ENCODE data around the gene TRIM28.
"Not testable (repeated sequence)": the region's sequence is repeated elsewhere in the genome, so short reads cannot be mapped to it uniquely, and the experiment has no call there.

The TRIM28 gene
- 213 to 268 reads per million in 2 donors for total RNA-seq

DNA sequence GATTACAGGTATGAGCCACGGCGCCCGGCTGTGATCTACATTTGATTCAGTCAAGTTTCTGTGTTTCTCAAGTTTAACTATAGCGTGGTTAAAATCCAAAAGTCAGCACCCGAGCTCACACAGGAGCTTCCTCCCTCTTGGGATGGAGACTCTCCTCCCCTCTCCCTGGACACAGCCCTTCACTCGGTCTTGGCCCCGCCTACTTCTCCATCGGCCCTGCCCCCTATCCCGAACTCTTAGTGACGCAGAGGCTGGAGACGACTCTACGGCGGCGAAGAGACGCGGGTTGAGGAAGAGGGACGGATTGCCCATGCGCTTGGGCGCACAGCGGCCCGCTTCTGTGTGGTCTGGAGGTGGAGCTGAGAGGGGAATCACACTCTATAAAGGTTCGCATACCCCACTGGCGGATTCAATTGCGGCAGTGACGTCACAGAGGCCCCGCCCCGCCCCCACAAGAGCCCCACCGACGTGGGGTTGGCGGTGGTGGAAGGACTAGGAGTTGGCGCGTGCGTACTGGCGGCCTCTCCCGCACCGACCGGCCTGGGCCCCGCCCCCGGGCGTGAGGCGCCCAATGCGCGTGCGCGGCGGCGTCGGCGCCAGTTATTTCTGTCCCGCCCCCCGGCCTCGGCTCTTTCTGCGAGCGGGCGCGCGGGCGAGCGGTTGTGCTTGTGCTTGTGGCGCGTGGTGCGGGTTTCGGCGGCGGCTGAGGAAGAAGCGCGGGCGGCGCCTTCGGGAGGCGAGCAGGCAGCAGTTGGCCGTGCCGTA lies at the start of gene TRIM28:
TRIM28 (plus strand) TSS at position 239 of the 765 bp plus-strand sequence. CDS start 694 bp downstream, outside the sequence.
- no peak for DNase-seq

DNA sequence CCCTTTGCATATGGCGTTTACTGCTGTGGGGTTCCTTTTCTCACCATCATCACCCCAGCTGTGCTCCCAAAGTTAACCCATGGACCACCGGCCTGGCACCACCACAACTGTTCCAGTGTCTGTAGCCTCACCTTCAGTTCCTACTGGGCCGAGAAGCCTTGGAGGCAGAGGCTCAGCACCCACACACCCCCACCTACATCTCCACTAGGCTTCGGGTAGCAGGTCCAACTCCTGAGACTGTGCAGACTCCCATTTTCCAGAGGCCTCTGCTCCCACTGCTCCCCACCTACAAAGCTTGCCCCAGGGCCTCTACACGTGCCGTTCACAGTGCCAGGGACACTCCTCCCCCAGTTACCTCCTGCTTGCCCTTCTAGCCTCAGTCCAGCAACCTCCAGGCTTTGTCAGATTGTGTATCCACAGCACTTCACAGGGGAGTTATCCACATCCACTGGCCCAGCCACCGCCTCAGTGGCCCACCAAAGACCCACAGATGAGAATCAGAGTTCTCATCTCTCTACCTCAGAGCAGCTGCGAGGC lies 46.2 kb upstream of the TRIM28 start:
- no peak for DNase-seq

GRCh38 chr19:58498316-58499020 lies 45.4 kb upstream of the TRIM28 start:
- DNase-seq, result no peak

DNA sequence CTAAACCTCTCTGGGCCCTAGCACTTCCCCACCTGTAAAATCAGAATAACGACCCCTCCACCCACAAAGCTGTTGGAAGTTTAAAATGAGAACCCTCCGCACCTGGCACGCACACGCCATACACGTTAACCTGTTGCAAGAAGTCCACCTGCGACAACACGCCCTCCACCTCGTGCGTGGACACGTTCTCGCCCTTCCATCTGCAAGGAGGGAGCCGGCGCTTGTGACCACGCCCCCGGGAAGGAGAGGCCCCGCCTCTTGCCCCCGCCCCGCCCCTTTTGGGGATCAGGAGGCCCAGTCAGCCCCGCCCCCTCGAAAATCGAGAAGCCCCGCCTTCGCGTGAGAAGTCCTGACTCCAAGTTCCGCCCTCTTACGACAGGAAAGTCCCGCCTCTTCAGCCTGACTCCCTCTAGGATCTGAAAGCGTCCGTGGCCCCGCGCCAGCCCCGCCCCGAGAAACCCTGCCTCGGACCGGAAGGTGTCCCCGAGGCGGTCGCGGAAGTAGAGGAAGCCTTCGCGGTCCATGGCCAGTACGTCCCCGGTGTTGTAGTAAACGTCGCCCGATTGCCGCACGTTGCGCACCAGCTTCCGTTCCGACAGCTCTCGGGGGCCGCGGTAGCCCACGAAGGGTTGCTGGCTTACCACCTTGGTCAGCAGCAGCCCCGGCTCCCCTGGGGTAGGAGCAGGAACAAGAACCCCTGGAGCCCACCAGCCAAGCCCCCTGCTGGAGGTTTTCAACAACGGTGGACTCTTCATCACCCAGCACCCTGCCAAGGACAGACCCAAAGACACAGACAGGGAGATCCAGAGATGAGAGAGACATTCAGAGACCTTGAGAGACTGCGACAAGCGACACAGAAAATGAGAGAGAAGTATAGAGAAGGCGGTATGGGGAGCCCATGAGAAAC lies 44.6 kb upstream of the TRIM28 start:
- DNase-seq, result peak; percentile 81

GRCh38 chr19:58500242-58500641 lies 43.6 kb upstream of the TRIM28 start:
- DNase-seq, result no peak

- not testable (repeated sequence) for DNase-seq
These were observed 36.2 kb upstream of the TRIM28 start for GRCh38 chr19:58507602-58508223.

DNA sequence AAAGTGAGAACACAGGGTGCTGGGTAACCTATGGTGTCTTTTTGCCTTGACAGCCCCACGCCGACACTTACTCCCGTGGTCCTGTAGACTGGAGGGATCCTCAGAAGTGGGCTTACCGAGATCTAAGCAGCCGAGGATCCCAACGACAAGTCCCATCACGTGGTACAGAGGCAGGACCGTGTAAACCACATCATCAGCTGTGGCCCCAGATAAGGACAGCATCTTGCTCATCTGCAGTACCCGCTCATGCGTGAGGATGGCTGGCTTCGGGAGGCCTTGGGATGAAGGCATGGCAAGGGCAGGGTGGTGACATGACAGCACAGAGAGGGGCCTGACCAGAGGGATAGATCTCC lies 34.2 kb upstream of the TRIM28 start:
- DNase-seq, result no peak

DNA sequence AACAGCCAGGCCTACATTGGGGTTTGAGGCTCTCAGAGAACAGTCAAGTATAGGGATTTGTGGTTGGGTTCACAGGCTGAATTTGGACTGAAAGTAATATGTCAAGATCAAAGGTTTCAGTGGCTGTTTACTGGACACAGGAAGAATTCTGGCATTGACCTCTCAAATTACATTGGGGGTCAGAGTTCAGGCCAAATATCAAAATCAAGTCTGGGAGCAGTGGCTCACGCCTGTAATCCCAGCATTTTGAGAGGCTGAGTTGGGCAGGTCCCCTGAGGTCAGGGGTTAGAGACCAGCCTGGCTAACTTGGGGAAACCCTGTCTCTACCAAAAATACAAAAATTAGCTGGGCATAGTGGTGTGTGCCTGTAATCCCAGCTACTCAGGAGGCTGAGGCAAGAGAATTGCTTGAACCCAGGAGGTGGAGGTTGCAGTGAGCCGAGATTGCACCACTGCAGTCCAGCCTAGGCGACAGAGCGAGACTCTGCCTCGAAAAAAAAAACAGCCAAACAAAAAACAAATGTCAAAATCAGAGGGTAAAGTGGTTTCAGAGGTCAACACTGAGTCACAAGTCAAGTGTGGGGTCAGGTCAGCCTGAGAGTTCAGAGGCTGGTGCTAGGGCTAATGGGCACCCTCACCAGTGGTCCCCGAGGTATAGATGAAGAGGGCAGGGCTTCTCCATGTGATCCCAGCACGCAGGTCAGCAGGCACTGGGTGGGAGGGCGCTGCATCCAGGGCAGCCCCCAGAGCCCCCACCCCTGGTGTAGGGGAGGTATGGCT lies 33.6 kb upstream of the TRIM28 start:
- DNase-seq, result no peak

GRCh38 chr19:58511353-58512208 lies 32.3 kb upstream of the TRIM28 start, which contains the start of gene SLC27A5:
Gene SLC27A5 (minus strand): TSS chr19:58511992. CDS start chr19:58511955, 37 bp downstream.
- no peak for DNase-seq

DNA sequence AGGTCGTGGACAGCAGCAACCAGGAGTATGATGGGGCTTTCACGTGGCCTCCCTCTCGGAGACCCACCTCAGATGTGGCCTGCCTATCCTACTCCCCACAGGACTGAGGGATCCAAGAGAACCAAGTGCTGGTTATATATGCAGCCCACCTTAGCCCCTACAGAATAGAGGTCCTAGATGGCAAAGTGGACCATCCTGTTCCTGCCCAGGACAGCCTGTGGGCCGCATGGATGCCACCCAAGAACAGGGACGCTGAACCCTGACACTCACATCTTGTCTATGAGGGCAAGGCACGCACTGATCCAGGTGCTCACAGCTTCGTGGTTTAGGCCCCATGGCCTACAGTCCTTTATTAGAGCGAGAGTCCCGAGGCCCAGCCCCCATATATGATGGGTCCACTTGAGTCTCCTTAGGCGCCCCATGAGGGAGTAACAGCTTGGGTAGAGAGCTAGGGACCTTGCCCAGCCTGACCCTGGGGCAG lies 30.6 kb upstream of the TRIM28 start:
- DNase-seq, result no peak

GRCh38 chr19:58513694-58514563 lies 29.9 kb upstream of the TRIM28 start:
- peak; percentile 92 for DNase-seq

GRCh38 chr19:58514564-58515022 lies 29.3 kb upstream of the TRIM28 start:
- DNase-seq, result no peak

DNA sequence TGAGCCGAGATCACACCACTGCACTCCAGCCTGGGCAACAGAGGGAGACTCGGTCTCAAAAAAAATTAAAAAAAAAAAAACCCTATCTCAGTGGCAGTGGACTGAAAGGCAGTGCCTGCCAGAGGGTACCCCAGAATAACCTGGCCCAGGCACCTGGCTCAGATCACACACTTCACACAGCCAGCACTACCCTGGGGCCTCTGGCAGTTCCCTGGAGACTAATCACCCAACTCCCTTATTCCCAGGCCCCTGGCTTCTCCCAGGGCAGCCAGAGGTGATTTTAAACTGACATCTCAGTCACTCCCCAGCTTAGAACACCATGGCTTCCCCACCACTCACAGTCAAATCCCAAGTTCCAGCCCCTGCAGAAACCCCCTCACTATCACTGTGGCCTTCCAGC lies 28.6 kb upstream of the TRIM28 start:
- DNase-seq, result no peak

DNA sequence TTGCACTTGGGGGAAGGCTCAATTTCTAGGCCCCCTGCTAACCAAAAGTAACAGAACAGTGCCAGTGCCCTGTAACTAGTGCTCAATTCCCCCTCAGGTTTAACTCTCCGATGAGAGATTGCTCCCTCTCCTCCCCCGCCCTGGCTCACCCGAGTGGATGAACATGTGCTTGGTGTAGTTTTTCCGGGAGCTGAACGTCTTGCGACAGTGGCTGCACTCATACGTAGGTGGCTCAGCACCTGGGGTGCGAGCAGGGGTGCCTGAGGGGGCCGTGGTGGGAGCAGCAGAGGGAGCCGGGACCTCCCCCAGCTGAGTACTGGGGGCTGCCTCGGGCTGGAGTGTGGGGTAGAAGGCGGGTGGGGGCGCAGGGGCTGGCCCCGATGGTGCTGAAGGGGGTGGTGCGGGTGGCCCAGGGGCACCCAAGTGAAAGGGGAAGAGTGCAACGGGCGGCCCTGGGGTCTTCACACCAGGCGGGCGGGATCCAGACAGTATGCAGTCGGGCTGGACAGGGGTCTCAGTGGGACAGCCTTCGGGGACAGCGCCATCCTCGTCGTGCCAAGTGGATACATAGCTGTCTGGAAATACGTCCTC lies 27.5 kb upstream of the TRIM28 start:
- DNase-seq, result no peak

DNA sequence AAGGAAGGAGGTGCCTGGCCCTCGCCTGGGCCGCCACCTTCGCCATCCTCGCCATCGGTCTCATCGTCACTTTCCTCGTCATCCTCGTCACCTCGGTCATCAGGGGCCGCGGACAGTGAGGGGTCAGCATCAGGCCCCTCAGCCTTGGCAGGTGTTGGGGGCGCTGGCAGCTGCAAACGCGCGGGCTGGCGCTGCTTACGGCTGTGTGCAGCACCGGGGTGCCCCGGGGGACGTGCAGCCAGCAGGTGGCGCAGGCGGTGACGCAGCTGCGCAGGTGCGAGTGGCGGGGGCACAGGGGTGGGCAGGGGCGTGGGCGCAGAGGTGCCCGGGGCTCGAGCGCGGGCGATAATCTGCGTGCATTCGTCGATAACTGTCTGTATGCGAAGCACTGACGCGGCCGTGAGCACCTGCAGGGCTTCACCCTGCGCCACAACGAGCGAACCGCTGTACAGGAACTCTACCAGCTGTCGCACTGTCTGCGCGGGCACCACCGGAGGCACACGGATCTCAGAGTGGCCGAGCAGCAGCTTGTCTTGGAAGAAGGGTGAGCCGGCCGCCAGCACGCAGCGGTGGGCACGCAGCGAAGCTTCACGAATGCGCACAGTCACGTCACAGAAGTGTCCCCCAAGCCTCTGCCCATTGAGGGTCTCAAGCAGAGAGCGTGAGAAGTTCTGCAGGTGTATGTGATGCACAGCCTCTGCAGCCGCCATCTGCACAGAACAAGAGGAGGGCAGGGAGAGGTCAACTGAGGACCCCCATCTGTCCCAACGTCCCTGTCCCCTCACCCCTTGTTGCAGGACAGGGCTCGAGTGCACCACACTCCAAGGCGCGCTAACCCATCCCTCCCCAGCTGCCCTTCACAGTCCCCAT lies 26.7 kb upstream of the TRIM28 start:
- DNase-seq, result no peak

DNA sequence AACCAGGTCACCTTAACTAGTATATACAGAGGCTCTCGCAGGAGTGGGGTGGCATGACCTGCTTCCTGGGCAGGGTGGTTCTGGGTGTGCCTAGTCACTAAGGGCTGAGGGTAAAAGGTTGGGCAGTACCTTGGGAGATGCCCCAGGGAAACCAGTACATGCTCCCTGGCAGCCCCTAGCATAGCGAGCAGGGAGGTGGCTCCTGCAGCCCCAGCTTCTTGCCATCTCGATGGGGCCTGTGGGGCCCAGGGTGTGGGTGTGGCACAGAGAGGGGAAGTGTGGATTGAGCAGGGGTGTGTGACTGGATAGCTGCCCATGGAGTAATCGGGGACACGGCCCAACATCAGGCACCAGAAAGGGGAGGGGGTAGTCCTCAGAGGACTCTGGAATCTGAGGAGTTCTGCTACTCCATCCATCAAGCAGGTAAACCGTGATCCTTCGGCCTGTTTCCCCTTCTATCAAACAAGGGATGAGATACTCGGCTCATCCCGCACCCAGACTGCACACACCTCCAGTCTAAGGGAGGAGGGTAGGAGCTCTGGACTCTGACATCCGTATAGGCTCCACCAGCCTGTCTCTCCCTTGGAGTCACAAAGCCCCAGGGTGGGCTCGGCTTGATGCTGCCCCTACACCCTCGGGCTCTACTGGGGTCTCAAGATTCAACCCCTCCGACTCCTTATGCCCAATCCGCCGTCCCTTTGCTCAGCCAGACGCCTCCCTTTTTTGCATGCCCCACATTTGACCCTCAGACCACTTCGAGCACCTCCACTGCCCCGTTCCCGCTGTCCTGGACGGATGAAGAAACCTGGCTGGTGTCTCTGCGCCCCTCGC lies 25.4 kb upstream of the TRIM28 start:
- DNase-seq, result no peak

GRCh38 chr19:58519087-58519354 lies 24.8 kb upstream of the TRIM28 start:
- DNase-seq, result no peak
